Measurements from ENCODE around the gene OSBP2. TPM values are rescaled to one million over a fixed set of nuclear protein-coding genes. Genes with fewer than 3 reads are reported as not detected.
"Not testable (repeated sequence)": the region's sequence is repeated elsewhere in the genome, so short reads cannot be mapped to it uniquely, and the experiment has no call there.

OSBP2 gene
- total RNA-seq, 4 donors from 2014 or later = 0.66 to 2.4 (median 1.6) TPM

DNA sequence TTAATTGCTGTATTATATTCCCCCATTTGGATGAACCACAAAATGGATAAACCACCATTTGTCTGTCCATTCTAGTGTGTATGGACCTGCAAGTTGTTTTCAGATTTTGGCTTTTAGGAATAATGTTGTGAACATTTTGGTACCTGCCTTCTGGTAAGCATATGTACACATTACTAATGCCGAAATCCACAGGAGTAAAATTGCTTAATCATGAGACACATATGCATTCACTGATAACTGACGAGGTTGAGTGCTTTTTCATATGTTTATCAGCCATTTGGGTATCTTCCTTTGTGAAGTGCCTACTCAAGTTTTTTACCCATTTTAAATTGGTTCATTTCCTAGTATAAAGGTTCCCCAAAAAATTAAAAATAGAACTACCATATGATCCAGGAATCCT is 34.2 kb downstream of the OSBP2 start:
- 89 to 90% methylated on average over 2 of the region's 2 CpGs for WGBS, 2 donors
- no peaks in the 10 kb centered on the region for H3K36me3 ChIP-seq
- H3K4me3 ChIP-seq = no peak overlapping the region

DNA sequence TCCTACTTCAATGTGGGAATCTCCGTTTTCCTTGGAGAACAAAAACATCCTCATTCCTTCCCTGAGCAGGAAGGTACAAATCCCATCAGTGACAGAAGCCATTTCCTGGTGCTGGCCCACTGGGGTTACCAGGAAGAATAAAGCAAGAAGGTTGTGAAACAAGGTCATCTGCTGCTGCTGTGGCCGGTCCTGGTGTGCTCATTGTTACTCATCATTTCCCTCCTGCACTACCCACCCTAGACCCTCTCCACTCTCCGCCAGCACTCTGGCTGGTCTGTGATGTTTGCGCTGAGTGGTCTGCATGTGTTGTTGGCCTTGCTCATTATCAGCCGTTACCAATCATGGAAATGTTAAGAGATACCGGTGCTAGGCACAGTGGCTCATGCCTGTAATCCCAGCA is 37.0 kb downstream of the OSBP2 start:
- H3K9me3 ChIP-seq = peaks cover 0 to 4% (median 0%) of the 10 kb centered on the region in 4 donors
- WGBS, 2 donors = 91 to 93% methylated on average over 6 of the region's 6 CpGs

More for the DNA sequence above, 34.2 kb downstream of the OSBP2 start:
- Histone ChIP-seq H3K27ac (no peak overlapping the region), H3K4me1 (no peaks in the 10 kb centered on the region), H3K27me3 (no peaks in the 10 kb centered on the region), H3K9me3 (no peaks in the 10 kb centered on the region)
- DNase-seq (ENCODE audit: low spot score in 2 of 2) = no peak
- no peak for TF ChIP-seq CTCF (IDR thresholded peaks at IDR 0.05)
- no peak for TF ChIP-seq EP300 (IDR thresholded peaks at IDR 0.05)
- no peak for TF ChIP-seq POLR2A (IDR thresholded peaks at IDR 0.05)

GRCh38 chr22:30732426-30732825 is 37.8 kb downstream of the OSBP2 start:
- peaks cover 0 to 4% (median 0%) of the 10 kb centered on the region in 4 donors for H3K9me3 ChIP-seq
- no peak overlapping the region for H3K4me3 ChIP-seq
- H3K27me3 ChIP-seq = no peaks in the 10 kb centered on the region
- no peaks in the 10 kb centered on the region for H3K36me3 ChIP-seq
- no peaks in the 10 kb centered on the region for H3K4me1 ChIP-seq
- DNase-seq (ENCODE audit: low spot score in 2 of 2) = no peak
- TF ChIP-seq EP300 (IDR thresholded peaks at IDR 0.05) (no peak), POLR2A (IDR thresholded peaks at IDR 0.05) (no peak), CTCF (IDR thresholded peaks at IDR 0.05) (no peak)
- 93 to 100% methylated on average over 3 to 4 of the region's 5 CpGs for WGBS, 2 donors
- H3K27ac ChIP-seq = no peak overlapping the region

More for the DNA sequence above, 37.0 kb downstream of the OSBP2 start:
- no peak for DNase-seq (ENCODE audit: low spot score in 2 of 2)
- TF ChIP-seq EP300 (IDR thresholded peaks at IDR 0.05) (no peak), POLR2A (IDR thresholded peaks at IDR 0.05) (no peak), CTCF (IDR thresholded peaks at IDR 0.05) (no peak)
- Histone ChIP-seq H3K27me3 (no peaks in the 10 kb centered on the region), H3K4me1 (no peaks in the 10 kb centered on the region), H3K4me3 (no peak overlapping the region), H3K36me3 (no peaks in the 10 kb centered on the region), H3K27ac (no peak overlapping the region)

GRCh38 chr22:30733181-30733631 is 38.5 kb downstream of the OSBP2 start:
- no peak for DNase-seq (ENCODE audit: low spot score in 2 of 2)
- H3K4me1 ChIP-seq = no peaks in the 10 kb centered on the region
- WGBS, 2 donors = 74 to 79% methylated on average over 7 of the region's 7 CpGs
- no peaks in the 10 kb centered on the region for H3K36me3 ChIP-seq
- H3K27ac ChIP-seq = no peak overlapping the region
- TF ChIP-seq POLR2A (IDR thresholded peaks at IDR 0.05) = no peak
- no peak for TF ChIP-seq CTCF (IDR thresholded peaks at IDR 0.05)
- no peak for TF ChIP-seq EP300 (IDR thresholded peaks at IDR 0.05)
- H3K9me3 ChIP-seq = peaks cover 0 to 4% (median 0%) of the 10 kb centered on the region in 4 donors
- no peaks in the 10 kb centered on the region for H3K27me3 ChIP-seq
- no peak overlapping the region for H3K4me3 ChIP-seq

DNA sequence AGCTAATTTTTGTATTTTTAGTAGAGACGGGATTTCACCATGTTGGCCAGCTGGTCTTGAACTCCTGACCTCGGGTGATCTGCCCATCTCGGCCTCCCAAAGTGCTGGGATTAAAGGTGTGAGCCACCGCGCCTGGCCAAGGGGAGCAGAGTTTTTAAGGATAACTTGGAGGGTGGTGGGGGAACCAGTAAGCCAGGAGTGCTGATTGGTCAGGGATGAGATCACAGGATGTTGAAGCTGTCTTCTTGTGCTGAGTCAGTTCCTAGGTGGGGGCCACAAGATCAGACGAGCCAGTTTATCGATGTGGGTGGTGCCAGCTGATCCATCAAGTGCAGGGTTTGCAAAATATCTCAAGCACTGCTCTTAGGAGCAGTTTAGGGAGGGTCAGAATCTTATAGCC is 45.3 kb downstream of the OSBP2 start:
- not testable (repeated sequence) for H3K27me3 ChIP-seq; H3K36me3 ChIP-seq; H3K4me1 ChIP-seq; DNase-seq (ENCODE audit: low spot score in 2 of 2); H3K9me3 ChIP-seq; H3K27ac ChIP-seq; H3K4me3 ChIP-seq
- WGBS, 2 donors = 78 to 80% methylated on average over 7 of the region's 7 CpGs

GRCh38 chr22:30740511-30740910 is 45.8 kb downstream of the OSBP2 start:
- not testable (repeated sequence) for H3K27ac ChIP-seq; H3K36me3 ChIP-seq; H3K4me1 ChIP-seq; DNase-seq (ENCODE audit: low spot score in 2 of 2); H3K27me3 ChIP-seq; H3K4me3 ChIP-seq; H3K9me3 ChIP-seq
- 89 to 93% methylated on average over 5 of the region's 5 CpGs for WGBS, 2 donors

Data from tibial nerve (tissue), 4 donors.